Stimulated activated CD4-positive, alpha-beta T cell treated with anti-CD3 and anti-CD28 coated beads, Interleukin-15, amount 100 ng/mL, for 1 hour (primary cell): Measurements from ENCODE around the gene CDCA3.
A peak's percentile ranks its signal among the peaks of the same experiment; 100 is the strongest.
"Not testable (repeated sequence)": the region's sequence is repeated elsewhere in the genome, so short reads cannot be mapped to it uniquely, and the experiment has no call there.

Experiments
- DNase-seq, 2 donors: peaks; one replicate each; pipeline ENCODE4 v3.0.0-alpha.2; 2020; ENCODE audit warnings: low read depth in 1 of 2, low spot score in 1 of 2

CDCA3 gene

DNA sequence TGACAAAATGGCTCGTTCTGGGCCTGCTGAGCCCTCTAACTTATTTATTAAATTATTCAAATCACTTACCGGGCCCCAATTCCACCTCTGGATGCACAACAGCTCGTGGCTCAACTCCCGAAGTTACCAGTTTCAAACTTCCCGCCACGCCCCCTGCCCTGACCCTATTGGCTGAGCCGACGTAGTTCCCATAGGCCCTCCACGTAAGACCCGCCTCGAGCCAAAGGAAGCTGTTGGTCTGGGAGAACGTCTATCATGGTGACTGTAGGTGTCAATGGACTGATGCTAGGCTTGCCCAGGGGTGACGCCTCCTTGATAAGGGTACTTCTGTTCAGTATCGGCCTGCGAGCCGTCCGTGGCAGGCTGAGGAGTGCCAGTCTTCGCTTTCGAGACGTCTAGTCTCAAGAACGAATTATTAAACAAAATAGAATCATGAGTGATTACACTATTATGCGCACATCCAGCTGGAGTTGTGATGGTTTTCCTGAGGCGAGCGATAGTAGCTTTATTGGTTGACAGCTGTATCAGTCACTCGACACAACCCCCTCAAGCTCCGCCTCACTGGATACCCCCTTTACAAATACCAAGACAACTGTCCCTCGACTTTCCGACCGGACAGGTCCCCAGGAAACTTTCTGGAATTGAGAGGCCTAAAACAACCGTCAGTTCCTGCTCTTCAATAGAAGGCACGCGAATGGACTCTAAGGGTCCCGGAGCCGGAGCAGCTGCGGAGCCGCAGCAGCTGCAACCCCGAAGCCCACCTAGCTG is at the start of gene CDCA3:
Gene CDCA3 (minus strand): TSS at position 134 of the 768 bp plus-strand sequence. CDS start 334 bp downstream, outside the sequence.
- DNase-seq, result peak; percentile 73 to 79

DNA sequence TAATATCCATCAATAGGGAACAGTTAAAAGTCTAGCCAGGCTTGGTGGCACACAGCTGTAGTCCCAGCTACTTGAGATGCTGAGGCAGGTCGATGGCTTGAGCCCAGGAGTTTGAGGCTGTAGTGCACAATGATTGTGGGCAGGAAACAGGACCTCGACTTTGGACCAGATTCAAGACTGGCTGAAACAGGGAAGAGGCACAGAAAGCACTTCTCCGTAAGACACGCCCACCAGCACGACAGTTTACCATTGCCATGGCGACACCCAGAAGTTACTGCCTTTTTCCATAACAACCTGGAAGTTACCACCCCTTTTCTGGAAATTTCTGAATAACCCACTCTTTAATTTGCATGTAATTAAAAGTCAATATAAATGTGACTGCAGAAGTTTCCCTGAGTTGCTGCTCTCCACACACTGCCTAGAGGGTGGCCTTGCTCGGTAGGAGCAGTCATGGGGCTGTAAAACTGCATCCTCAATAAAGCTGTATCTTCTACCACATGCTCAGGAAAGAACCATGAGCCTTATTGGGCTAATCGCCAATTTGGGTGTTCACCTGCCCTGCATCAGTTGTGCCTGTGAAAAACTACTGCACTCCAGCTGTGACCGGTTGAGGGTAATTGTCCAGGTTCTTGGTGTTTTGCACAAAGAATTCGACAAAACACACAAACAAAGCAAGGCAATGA is 48.9 kb upstream of the CDCA3 start:
- DNase-seq, result no peak

- DNase-seq, result no peak
Observed at GRCh38 chr12:6899427-6899826, 48.3 kb upstream of the CDCA3 start.

GRCh38 chr12:6896846-6897435 is 45.9 kb upstream of the CDCA3 start:
- no peak for DNase-seq

DNA sequence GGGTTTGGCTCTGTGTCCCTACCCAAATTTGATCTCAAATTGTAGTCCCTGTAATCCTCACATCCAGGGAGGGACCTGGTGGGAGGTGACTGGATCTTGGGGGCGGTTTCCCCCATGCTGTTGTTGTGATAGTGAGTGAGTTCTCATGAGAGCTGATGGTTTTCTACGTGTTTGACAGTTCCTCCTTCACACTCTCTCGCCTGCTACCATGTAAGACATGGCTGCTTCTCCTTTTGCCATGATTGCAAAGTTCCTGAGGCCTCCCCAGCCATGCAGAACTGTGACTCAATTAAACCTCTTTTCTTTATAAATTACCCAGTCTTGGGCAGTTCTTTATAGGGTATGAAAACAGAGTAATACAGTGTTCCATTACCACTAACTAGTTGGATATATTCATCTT is 43.2 kb upstream of the CDCA3 start:
- DNase-seq, result no peak

GRCh38 chr12:6892683-6893082 is 41.6 kb upstream of the CDCA3 start:
- DNase-seq, result not testable (repeated sequence)

- DNase-seq, result no peak
Observed at GRCh38 chr12:6891646-6892001, 40.5 kb upstream of the CDCA3 start.

- peak; percentile 99 for DNase-seq
Observed at GRCh38 chr12:6890789-6891645, 39.9 kb upstream of the CDCA3 start.

DNA sequence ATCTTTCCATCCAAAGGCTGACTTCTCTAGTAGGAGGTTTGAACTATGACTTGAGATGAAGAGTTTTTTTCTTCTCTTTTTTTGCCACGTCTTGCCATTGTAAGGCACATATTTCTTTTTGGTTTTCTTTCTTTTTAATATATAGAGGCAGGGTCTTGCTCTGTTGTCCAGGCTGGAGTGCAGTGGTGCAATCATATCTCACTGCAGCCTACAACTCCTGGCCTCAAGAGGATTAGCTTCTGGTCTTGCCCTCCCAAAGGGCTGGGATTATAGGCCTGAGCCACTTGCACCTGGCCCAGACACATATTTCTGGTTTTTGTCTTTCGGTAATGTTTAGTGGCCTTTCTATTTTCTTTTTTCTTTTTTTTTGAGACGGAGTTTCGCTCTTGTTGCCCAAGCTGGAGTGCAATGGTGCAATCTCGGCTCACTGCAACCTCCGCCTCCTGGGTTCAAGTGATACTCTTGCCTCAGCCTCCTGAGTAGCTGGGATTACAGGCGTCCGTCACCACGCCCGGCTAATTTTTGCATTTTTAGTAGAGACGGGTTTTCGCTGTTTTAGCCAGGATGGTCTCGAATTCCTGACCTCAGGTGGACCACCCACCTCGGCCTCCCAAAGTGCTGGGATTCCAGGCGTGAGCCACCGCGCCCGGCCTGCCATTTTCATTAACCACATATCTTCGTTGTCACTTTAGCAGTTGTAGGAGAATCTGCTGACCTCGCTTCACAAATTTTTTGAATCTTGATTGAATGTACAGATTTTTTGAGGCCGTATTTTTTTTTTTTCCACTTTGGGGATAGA is 38.9 kb upstream of the CDCA3 start:
- not testable (repeated sequence) for DNase-seq

GRCh38 chr12:6888794-6889193 is 37.7 kb upstream of the CDCA3 start:
- DNase-seq, result not testable (repeated sequence)

DNA sequence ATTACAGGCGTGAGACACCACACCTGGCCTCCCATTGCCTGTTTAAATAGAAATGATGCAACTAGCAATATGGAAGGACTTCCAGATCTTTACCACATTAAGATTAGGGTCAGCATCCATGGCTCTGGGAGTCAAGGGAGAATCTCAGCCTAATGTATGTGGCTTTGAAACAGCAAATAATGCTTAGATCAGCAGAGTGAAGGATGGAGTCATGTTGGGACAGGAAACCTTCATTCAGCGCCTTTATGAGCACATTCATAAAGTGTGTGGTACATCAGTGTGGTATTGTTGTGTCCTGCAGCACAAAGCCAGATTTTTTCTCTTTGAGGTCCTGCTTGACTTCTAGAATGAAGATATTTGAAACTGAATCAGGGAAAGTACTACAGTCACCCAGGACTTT is 37.3 kb upstream of the CDCA3 start:
- no peak for DNase-seq

DNA sequence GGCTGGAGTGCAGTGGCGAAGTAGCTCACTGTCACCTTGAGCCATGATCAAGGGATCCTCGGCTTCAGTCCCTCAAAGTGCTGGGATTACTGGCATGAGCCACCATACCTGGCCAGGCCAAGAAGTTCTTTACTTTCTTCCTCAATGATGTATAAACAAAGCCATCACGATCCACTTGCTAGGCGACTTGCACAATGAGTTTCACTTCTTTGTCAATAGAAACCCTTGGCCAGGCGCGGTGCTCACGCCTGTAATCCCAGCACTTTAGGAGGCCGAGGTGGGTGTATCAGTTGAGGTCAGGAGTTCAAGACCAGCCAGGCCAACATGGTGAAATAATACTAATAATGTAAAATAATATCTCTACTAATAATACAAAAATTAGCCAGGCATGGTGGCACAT is 36.4 kb upstream of the CDCA3 start:
- DNase-seq, result no peak

DNA sequence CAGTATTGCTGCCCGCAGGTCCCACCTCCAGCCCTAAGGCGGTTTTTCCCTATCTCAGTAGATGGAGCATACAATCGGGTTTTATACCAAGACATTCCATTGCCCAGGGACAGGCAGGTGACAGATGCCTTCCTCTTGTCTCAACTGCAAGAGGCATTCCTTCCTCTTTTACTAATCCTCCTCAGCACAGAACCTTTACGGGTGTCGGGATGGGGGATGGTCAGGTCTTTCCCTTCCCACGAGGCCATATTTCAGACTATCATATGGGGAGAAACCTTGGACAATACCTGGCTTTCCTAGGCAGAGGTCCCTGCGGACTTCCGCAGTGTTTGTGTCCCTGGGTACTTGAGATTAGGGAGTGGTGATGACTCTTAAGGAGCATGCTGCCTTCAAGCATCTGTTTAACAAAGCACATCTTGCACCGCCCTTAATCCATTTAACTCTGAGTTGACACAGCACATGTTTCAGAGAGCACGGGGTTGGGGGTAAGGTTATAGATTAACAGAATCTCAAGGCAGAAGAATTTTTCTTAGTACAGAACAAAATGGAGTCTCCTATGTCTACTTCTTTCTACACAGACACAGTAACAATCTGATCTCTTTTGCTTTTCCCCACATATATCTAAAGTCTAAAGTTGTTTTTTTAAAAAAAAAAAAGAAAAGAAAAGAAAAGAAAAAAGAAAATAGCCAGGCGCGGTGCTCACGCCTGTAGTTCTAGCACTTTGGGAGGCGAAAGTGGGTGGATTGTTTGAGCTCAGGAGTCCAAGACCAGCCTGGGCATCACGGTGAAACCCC is 35.3 kb upstream of the CDCA3 start:
- DNase-seq, result not testable (repeated sequence)

DNA sequence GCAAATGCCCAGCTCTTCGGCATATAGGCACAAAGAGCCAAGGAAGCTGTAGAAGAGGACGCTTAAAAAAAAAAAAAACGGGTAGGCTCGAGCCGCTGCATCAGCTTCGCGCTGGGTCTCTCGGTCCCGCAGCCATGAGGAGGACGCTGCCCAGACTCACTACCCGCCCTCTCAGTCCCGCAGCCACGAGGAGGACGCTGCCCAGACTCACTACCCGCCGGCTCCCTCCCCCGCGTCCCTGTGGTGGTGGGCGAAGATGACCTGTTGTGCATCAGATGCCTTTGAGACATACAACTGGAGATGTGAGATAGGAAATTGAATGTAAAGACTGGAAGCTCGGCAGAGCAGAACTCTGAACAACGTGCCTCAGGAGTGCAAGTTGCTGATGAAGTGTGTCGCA is 33.5 kb upstream of the CDCA3 start:
- DNase-seq, result no peak

GRCh38 chr12:6883683-6884082 is 32.6 kb upstream of the CDCA3 start:
- no peak for DNase-seq

- no peak for DNase-seq
Observed at GRCh38 chr12:6883252-6883651, 32.2 kb upstream of the CDCA3 start.

DNA sequence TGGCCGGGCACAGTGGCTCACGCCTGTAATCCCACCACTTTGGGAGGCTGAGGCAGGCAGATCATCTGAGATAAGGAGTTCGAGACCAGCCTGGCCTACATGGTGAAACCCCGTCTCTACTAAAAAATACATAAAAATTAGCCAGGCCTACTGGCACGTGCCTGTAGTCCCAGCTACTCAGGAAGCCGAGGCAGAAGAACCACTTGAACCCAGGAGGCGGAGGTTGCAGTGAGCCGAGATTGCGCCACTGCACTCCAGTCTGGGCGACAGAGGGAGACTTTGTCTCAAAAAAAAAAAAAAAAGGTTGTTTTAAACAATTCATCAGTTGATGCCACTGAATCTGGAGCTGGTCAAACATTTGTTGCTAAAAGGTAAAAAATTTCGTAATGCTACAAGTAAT is 28.7 kb upstream of the CDCA3 start:
- not testable (repeated sequence) for DNase-seq

GRCh38 chr12:6874015-6874368 is 22.9 kb upstream of the CDCA3 start:
- not testable (repeated sequence) for DNase-seq

DNA sequence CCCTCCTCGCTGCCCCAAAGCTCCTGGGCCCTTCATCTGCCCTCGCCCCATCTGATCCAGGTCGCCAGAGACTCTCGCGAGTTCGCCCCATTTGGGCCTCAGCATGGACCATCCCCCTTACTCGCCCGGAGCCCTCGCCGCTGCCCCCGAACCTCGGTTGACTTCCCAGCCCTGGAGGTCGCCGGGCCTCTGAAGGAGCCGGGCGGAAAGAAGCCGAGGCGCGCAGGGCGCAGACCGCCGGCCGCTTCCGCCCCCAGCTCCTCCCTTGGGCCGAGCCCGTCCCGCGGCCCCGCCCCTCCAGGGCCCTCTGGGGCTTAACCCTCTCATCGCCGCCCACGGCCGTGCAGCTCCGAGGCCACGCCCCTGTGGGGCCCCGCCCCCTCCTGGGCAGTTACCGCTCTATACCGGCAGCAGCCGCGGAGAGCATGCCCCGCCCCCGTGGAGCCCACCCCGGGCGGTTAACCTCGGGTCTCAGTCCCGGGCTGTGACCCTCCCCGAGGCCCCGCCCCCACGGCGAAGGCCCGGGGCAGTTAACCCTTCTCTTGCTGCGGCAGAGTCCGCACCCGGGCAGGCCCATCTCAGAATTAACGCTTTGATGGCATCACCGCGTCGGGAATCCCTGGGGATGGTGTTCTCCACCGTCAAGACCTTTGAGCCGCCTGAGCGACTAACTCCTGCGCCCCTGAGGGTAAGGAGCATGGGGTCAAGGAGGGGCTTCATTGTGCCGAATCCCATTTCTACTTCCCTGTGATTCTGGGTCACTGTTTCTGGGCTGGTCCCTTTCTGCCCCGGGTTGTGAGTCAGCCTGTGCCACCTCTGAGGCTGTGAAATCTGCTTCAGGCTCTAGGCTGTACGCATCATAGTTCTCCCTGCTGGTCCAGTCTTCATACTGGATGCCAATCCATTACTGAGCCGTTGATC is 22.3 kb upstream of the CDCA3 start, which contains the start of gene SPSB2:
Gene SPSB2 (minus strand): TSS at position 210 of the 921 bp plus-strand sequence. CDS start 402 bp downstream, outside the sequence.
- peak; percentile 98 to 100 for DNase-seq
